HPDE6-E6E7 (cell line): ENCODE measurements around the gene UBE2R2.

Source experiments
- DNase-seq: peaks from one replicate; pipeline ENCODE4 v3.0.0; 2011; ENCODE audit warnings: missing footprints; ENCODE audit errors: extremely low spot score

The UBE2R2 gene

GRCh38 chr9:33884856-33885701 lies 68.1 kb downstream of the UBE2R2 start:
- no peak for DNase-seq

- DNase-seq, result no peak
These were observed 69.0 kb downstream of the UBE2R2 start for GRCh38 chr9:33885948-33886347.

- DNase-seq, result no peak
These were observed 76.9 kb downstream of the UBE2R2 start for GRCh38 chr9:33893861-33894260.

GRCh38 chr9:33894316-33894715 lies 77.4 kb downstream of the UBE2R2 start:
- DNase-seq, result no peak

GRCh38 chr9:33903157-33903780 lies 86.3 kb downstream of the UBE2R2 start:
- DNase-seq, result no peak

GRCh38 chr9:33905137-33905536 lies 88.2 kb downstream of the UBE2R2 start:
- DNase-seq, result no peak

- no peak for DNase-seq
These were observed 89.8 kb downstream of the UBE2R2 start for GRCh38 chr9:33906769-33907168.

GRCh38 chr9:33907347-33907746 lies 90.4 kb downstream of the UBE2R2 start:
- no peak for DNase-seq

- DNase-seq, result no peak
These were observed 91.2 kb downstream of the UBE2R2 start for GRCh38 chr9:33908114-33908513.

- DNase-seq, result no peak
These were observed 91.8 kb downstream of the UBE2R2 start for GRCh38 chr9:33908749-33909148.

- no peak for DNase-seq
These were observed 96.6 kb downstream of the UBE2R2 start for GRCh38 chr9:33913541-33913940.

- no peak for DNase-seq
These were observed 98.1 kb downstream of the UBE2R2 start for GRCh38 chr9:33914887-33915628.

GRCh38 chr9:33917036-33917435 lies 100.1 kb downstream of the UBE2R2 start:
- no peak for DNase-seq

GRCh38 chr9:33919276-33919897 lies 102.4 kb downstream of the UBE2R2 start:
- no peak for DNase-seq

- DNase-seq, result peak; percentile 31
These were observed 105.3 kb downstream of the UBE2R2 start for GRCh38 chr9:33921967-33922895.

- DNase-seq, result no peak
These were observed 106.1 kb downstream of the UBE2R2 start for GRCh38 chr9:33923079-33923478.

- DNase-seq, result no peak
These were observed 107.2 kb downstream of the UBE2R2 start for GRCh38 chr9:33923998-33924701.

- DNase-seq, result no peak
These were observed 108.2 kb downstream of the UBE2R2 start for GRCh38 chr9:33924978-33925797.

GRCh38 chr9:33926746-33927485 lies 110.0 kb downstream of the UBE2R2 start:
- DNase-seq, result no peak
